GM23248 (cell line): Measurements from ENCODE around the gene ZNF426.

Experiments
- EZH2 ChIP-seq: fragments of 200-600 bp; sonication (generic); IDR thresholded peaks from 2 replicates; pipeline ENCODE4 v1.6.1; 2018; ENCODE audit warnings: antibody characterized with exemption, mild to moderate bottlenecking; ENCODE audit not compliant: insufficient read depth, poor library complexity, severe bottlenecking
- EZH2phosphoT487 ChIP-seq: fragments of 200-600 bp; sonication (generic); IDR thresholded peaks from 2 replicates; pipeline ENCODE4 v1.6.1; 2018; ENCODE audit warnings: antibody characterized with exemption, moderate library complexity, mild to moderate bottlenecking, low read depth; ENCODE audit not compliant: insufficient read depth

DNA sequence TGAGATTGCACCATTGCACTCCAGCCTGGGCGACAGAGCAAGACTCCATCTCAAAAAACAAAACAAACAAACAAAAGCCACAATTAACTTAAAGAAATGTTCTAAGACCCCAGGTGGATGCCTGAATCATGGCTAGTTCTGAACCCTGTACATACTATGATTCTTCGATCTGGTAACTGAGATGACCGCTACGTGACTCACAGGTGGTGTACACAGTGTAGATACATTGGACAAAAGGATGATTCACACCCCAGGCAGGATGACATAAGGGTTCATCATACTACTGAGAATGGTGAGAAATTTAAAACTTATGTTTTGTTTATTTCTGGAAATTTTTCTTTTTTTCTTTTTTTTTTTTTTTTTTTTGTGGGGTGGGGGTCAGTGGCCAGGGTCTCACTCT is 6.5 kb downstream of the ZNF426 start:
- TF ChIP-seq EZH2 (no peak), EZH2phosphoT487 (no peak)
